Measurements from ENCODE around the gene ABTB1.

- TF ChIP-seq CTCF (IDR thresholded peaks at IDR 0.05), result no peak
- TF ChIP-seq EZH2 (IDR thresholded peaks at IDR 0.05; ENCODE audit: borderline replicate concordance, insufficient read depth, low read depth, low read length, poor library complexity, severe bottlenecking), result no peak
Observed at GRCh38 chr3:127655641-127656040, 17.1 kb upstream of the ABTB1 start.
